ENCODE data around the gene INSIG2.
A peak's percentile ranks its signal among the peaks of the same experiment; 100 is the strongest.

Gene INSIG2

DNA sequence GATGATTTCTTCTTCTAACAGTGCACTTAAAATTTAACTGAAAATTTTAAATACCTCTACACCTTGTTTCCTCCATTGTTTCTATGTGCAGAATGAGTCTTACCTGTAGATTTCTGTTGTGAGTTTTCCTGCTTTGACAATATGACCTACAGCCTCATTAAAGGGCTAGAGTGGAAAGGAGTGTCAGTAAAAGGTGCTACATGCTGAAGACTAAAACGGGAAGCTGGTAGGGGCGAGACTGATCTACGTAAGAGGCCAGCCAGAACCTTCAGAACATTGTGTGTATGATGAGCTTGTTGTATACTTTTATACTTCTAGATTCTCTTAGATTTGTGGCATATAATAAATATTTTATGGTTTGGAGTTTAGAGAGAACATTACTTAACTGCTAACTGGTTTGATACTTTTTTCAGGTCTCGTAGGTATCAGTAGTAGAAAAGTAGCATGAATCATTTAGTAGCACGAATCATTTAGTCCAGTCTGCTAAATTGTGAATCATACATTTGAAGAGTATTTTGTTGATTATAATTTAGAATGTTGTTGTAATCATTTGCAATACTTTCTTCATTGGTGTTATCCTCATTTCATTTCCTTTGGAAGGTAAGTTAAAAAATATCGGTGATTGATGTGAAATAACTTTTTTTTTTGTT, 14.3 kb downstream of the INSIG2 start:
- DNase-seq = peak; percentile 27

GRCh38 chr2:118103951-118104940, 16.0 kb downstream of the INSIG2 start:
- no peak for DNase-seq

DNA sequence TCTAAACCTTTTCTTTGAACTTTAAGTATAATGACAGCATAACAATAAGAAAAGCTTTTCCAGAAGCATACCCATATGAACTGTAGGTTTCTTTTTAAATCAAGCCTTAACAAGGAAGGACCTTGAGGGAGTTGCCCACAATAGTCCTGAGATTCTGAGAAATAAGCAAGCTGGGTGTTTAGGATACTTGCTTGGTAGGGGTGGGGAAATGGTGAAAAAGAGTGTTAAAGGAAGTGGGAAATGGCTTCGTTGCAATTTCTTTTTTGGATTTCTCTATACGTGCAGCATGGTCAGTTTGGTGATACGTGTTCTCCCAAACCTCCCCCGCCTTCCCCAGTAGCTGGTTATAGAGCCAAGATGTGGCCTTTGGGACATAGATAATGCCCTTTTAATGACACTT, 17.2 kb downstream of the INSIG2 start:
- DNase-seq = no peak

GRCh38 chr2:118106926-118107325, 18.7 kb downstream of the INSIG2 start:
- DNase-seq = no peak

DNA sequence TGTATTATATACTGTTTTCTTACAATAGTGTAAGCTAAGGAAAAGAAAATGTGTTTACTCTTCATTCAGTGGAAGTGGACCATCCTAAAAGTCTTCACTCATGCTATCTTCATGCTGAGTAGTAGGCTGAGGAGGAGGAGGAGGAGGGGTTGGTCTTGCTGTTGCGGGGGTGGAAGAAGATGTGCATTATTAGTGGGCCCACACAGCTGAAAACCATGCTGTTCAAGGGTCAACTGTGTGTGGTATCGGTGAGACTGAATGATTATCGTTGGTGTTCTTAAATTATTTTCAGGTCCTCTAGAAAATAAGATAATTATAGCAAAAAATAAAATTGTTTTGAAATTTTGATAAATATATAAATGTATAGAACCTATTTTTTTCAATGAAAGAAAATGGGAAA, 22.0 kb downstream of the INSIG2 start:
- no peak for DNase-seq

GRCh38 chr2:118110991-118111390, 22.7 kb downstream of the INSIG2 start:
- no peak for DNase-seq

- DNase-seq = peak; percentile 61
These were observed 24.6 kb downstream of the INSIG2 start for GRCh38 chr2:118112771-118113334.

GRCh38 chr2:118114863-118115262, 26.6 kb downstream of the INSIG2 start:
- DNase-seq = no peak

- DNase-seq = no peak
These were observed 27.5 kb downstream of the INSIG2 start for GRCh38 chr2:118115761-118116160.

GRCh38 chr2:118118479-118118878, 30.2 kb downstream of the INSIG2 start:
- DNase-seq = no peak

DNA sequence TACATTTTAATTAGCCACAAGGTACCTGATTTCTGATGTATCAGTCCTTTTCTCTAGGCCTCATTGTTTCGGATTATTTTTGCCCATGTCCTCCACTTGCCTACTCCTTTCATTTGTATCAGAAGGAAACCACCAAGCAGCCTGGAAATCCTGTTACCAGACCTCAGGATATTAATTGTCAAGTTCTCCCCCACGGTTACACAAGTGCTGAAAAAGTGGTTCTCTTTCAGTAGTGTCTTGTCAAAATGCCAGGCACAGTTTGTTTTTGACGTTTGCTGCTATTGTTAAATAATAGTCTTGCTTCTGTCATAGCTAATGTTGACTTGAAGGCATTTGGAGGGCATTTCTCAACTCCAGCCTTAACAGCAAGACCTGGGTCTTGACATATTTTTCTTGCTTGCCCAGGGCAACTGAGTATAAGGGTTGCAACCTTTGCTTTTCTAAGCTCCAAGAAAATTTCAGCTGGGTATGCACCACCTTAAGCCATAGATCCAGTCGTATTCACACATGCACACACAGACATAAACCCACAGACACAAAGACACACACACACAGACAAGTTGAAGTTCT, 31.0 kb downstream of the INSIG2 start:
- DNase-seq = no peak

GRCh38 chr2:118119761-118120400, 31.6 kb downstream of the INSIG2 start:
- DNase-seq = no peak

- DNase-seq = no peak
These were observed 32.1 kb downstream of the INSIG2 start for GRCh38 chr2:118120401-118120780.

DNA sequence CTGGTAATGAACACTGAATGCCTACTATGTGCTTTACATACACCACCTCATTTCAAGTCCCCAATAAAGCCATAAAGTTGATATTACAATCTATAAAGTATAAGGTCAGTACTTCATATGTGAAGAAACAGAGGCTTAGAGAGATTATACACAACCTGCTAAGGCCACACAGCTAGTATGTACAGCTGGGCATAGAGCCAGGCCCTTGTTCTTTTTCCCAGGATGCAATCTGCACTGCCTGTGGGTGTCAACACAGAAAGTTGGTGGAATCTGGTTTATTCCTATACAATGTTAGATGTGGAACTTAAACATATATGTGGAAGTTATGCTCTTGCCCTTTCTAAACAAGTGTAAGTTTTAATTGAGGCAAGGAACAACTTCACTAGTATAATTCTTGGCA, 32.8 kb downstream of the INSIG2 start:
- peak; percentile 12 for DNase-seq

DNA sequence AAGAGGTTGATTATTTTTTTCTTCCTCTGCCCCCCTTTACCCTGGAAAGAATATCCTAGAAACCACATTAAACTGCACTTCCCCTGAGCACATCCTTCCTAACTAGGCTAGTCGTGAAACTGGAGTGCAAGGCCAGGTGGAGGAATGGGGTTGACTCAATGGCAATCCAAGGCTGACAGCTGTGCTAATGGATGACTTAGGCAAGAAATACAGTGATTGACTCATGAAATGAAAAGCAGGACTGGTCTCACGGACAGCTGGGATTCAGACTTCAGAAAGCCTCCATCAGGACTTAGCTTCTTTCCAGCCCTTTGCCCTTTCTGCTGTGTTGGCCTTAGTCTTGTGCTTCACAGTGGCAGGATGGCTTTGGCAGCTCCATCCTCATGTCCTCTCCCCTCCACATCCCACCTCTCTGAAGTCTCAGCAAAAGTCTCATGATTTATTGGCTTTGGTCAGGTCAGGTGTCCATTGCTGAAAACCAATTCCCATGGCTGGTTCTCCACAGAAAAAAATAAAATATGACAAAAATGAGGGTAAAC, 33.8 kb downstream of the INSIG2 start:
- DNase-seq = peak; percentile 18

DNA sequence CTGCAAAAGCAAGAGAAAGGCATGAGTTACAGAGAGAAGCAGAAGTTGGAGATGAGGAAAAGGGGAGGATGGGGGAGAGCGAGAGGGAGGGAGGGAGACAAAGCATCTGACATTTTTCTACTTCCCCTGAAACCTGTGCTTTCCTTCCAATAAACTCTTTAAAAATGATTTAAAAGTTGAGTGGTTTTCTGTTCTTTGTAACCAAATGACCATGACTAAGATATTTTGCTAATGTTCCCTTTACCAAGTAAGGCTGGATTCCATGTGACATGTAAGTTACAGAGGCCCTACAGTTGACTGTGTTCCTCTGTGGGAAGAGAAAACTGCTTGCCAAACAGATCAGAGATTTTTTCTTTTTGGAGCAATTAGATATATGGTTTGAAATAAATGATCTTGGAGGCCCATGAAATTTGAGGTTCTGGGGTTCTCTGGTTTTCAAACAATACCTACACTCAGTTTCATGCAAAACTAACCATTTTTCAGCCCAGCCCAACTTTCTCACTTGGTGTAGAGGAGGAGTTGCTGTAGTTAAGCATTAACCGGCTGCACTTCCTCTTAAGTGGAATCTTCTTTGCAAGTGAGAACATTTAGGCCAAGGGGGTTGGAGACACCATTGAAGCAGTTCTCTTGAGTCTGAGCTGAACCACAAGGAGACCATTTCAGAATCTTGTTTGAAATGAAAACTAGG, 34.5 kb downstream of the INSIG2 start:
- DNase-seq = no peak

DNA sequence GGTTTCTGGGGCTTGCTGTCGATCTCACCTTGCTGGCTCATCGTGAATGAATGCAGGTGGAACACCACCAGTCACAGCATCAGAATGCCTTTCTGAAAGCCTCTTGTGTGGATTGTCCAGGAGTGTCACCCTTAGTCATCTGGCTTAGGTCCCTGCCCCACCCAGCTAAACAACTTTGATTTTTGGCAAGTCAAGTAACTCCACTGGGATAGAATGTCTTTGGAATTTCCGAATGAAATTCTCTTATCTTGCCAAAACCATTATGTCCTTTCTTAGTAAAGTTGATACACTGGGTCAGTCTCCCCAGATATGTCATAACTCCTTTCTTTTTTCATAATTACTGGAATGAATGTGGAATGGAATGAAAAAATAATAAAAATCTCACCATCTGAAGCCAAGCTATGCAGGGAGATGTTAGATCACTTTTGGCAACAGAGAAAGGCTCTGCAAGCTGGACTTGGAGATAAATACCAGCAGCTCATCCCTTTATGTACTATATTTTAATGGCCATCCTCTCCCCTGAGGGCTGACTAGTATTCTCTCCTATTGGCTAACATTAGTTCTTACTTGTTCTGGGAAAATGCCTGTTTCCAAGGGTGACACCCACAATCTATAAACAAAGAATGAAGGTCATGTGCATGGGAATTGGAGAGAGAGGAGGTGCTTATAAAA, 35.4 kb downstream of the INSIG2 start:
- DNase-seq = peak; percentile 84

DNA sequence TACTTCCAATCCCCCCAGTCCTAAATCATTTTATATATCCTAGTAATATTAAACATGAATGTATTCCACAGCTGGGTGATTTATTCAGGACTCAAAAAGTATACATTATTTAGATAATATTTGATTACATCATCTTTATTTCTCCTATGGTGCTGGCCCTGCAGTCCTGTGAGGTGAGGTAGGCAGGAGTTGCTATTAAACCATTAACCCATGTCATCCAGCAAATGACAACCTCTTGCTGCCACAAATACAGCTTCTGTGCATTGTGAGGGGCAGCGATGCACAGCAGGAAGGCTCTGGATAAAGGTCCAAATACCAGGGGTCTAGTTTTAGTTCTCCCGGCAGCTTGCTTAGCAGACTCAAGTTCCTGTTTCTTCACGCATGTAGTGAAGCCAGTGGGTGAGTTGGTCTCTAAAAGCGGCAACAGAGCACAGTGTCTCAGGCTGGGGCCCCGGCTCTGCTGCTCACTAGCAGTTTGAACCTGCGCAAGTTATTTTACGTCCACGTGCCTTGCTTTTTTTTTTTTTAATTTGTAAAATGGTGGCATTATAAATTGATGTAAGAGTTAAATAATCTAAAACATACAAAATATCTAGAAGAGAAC, 36.1 kb downstream of the INSIG2 start:
- no peak for DNase-seq

GRCh38 chr2:118127250-118127649, 39.0 kb downstream of the INSIG2 start:
- no peak for DNase-seq

- no peak for DNase-seq
These were observed 40.6 kb downstream of the INSIG2 start for GRCh38 chr2:118128826-118129225.

- no peak for DNase-seq
These were observed 42.1 kb downstream of the INSIG2 start for GRCh38 chr2:118130385-118130784.

All from fibroblast of upper back skin (primary cell).